HEK293 (cell line): ENCODE data around the gene ROBO4.

ENCODE experiments used
- CTCF ChIP-seq: fragments of 450-650 bp; formaldehyde crosslinking; IDR thresholded peaks from 2 replicates; pipeline ENCODE4 v1.5.1; 2016; ENCODE audit warnings: missing biosample characterization, missing genetic modification characterization
- TCF7L2 ChIP-seq: IDR thresholded peaks from 2 replicates; pipeline ENCODE4 v1.6.1; 2011; ENCODE audit warnings: low read depth, mild to moderate bottlenecking, inconsistent platforms, low read length, moderate library complexity, borderline replicate concordance
- ZNF138 ChIP-seq: fragments of 450-650 bp; formaldehyde crosslinking; IDR thresholded peaks from 2 replicates; pipeline ENCODE4 v1.5.1; 2016; ENCODE audit warnings: missing biosample characterization, missing genetic modification characterization, borderline replicate concordance

GRCh38 chr11:124917115-124917637 is 19.5 kb upstream of the ROBO4 start:
- TF ChIP-seq ZNF138 (tag by site-specific recombination) (no peak), CTCF (tag by site-specific recombination) (no peak), TCF7L2 (no peak)
